ENCODE data around the gene KLHL15. TPM values are rescaled to one million over a fixed set of nuclear protein-coding genes. Genes with fewer than 3 reads are reported as not detected.

Gene KLHL15
- total and polyA plus RNA-seq, 2 donors = 5.8 to 10.6 TPM

DNA sequence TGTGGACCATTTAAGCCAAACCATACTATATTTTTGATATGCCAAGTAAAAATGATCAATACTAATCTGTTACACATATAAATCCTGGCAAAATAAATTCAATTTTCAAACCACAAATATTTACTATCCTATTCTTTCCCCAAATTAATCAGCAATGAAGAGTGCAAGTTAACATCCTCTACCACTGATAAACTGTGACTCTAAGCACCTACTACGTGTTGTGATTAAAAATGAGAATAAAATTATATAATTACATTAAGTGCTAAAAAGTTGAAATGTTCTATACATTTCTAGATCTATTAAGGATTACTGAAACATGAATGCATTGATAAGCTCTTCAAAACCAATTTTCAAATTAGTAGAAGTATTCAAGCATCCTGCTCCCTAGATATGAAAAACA, 3.4 kb downstream of the KLHL15 start:
- WGBS = 5% methylated on average over 1 of the region's 1 CpG
- no peak for DNase-seq (ENCODE audit: low read depth in 6 of 9, low spot score in 9 of 9)
- Histone ChIP-seq H3K36me3 (ENCODE audit: control insufficient read depth in 2 of 2, insufficient read depth in 2 of 2, low read length in 1 of 2) (no peaks in the 10 kb centered on the region), H3K4me3 (ENCODE audit: low read length in 2 of 2) (peak overlapping the region; percentile 55 to 77), H3K4me1 (ENCODE audit: control insufficient read depth in 2 of 2, insufficient read depth in 2 of 2, low read length in 2 of 2) (peaks cover 0 to 2% of the 10 kb centered on the region in 2 donors), H3K27me3 (ENCODE audit: control insufficient read depth in 2 of 2, insufficient read depth in 1 of 2, low read length in 1 of 2) (peaks cover 0 to 11% of the 10 kb centered on the region in 2 donors), H3K27ac (ENCODE audit: low read depth in 1 of 2, low read length in 1 of 2) (no peak overlapping the region), H3K9me3 (ENCODE audit: control insufficient read depth in 2 of 2, insufficient read depth in 1 of 2, low read length in 1 of 2) (no peaks in the 10 kb centered on the region)

DNA sequence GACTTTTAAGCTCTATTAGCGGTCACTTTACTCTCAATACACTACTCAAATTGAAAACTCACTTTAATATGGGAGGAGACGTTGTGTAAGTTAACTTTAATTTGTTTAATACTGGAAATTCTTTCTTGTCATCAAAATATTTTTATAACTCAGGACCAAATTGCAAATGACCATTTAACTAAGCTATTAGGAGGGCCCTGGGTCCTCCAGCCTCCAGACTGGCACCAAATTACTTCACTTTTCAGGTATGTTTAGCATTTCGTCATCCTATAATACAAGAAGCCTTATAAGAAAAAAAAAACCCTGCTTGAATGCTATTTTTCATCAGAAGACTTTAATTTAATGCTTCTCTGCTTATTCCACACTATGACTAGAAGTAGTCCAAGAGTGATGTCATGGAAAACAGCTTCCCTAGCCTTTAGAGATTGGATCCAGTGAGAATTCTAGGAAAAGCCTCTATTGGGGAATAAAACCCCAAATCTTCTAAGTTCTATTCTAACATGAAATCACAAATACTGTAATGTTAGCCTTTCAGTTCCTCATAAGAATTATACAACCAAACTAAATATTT, 6.6 kb downstream of the KLHL15 start:
- Histone ChIP-seq H3K36me3 (ENCODE audit: control insufficient read depth in 2 of 2, insufficient read depth in 2 of 2, low read length in 1 of 2) (peaks cover 3 to 5% of the 10 kb centered on the region in 2 donors), H3K27me3 (ENCODE audit: control insufficient read depth in 2 of 2, insufficient read depth in 1 of 2, low read length in 1 of 2) (peaks cover 0 to 6% of the 10 kb centered on the region in 2 donors), H3K27ac (ENCODE audit: low read depth in 1 of 2, low read length in 1 of 2) (no peak overlapping the region), H3K4me3 (ENCODE audit: low read length in 2 of 2) (no peak overlapping the region), H3K4me1 (ENCODE audit: control insufficient read depth in 2 of 2, insufficient read depth in 2 of 2, low read length in 2 of 2) (peaks cover 0 to 2% of the 10 kb centered on the region in 2 donors), H3K9me3 (ENCODE audit: control insufficient read depth in 2 of 2, insufficient read depth in 1 of 2, low read length in 1 of 2) (no peaks in the 10 kb centered on the region)
- WGBS = 97% methylated on average over 3 of the region's 3 CpGs
- DNase-seq (ENCODE audit: low read depth in 6 of 9, low spot score in 9 of 9) = no peak

DNA sequence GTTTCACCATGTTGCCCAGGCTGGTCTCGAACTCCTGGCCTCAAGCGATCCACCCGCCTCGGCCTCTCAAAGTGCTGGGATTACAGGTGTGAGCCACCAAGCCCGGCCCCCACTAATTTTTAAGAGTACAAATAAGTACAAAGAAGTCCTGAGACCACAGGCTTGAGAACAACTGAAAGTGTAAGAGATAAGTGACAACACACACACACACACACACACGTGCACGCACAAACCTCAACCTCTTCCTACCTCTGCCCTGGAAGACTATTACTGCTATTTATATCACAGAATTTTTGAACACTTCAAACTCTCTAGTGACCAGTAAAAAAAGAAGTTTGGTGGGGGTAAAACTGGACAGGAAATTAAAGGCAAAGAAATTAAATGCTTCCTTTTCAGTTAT, 7.5 kb downstream of the KLHL15 start:
- no peak for DNase-seq (ENCODE audit: low read depth in 6 of 9, low spot score in 9 of 9)
- Histone ChIP-seq H3K4me1 (ENCODE audit: control insufficient read depth in 2 of 2, insufficient read depth in 2 of 2, low read length in 2 of 2) (peaks cover 2 to 5% of the 10 kb centered on the region in 2 donors), H3K27me3 (ENCODE audit: control insufficient read depth in 2 of 2, insufficient read depth in 1 of 2, low read length in 1 of 2) (peaks cover 0 to 3% of the 10 kb centered on the region in 2 donors), H3K9me3 (ENCODE audit: control insufficient read depth in 2 of 2, insufficient read depth in 1 of 2, low read length in 1 of 2) (no peaks in the 10 kb centered on the region), H3K27ac (ENCODE audit: low read depth in 1 of 2, low read length in 1 of 2) (no peak overlapping the region), H3K36me3 (ENCODE audit: control insufficient read depth in 2 of 2, insufficient read depth in 2 of 2, low read length in 1 of 2) (peaks cover 3 to 5% of the 10 kb centered on the region in 2 donors), H3K4me3 (ENCODE audit: low read length in 2 of 2) (no peak overlapping the region)
- 88% methylated on average over 7 of the region's 7 CpGs for WGBS

DNA sequence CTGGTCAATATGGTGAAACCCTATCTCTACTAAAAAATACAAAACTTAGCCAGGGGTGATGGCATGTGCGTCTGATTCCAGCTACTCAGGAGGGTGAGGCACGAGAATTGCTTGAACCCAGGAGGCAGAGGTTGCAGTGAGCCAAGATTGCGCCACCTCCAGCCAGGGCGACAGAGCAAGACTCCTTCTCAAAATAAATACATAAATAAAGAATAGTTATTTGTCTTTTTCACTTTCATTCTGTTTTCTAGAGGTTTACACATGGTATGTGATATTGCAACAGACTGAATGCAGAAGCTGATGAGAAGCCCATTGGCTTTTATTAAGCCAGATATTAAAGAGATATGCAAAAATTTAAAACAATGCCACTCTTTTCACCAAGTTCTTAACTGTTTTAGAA, 8.2 kb downstream of the KLHL15 start:
- Histone ChIP-seq H3K4me3 (ENCODE audit: low read length in 2 of 2) (no peak overlapping the region), H3K36me3 (ENCODE audit: control insufficient read depth in 2 of 2, insufficient read depth in 2 of 2, low read length in 1 of 2) (peaks cover 3 to 5% of the 10 kb centered on the region in 2 donors), H3K27me3 (ENCODE audit: control insufficient read depth in 2 of 2, insufficient read depth in 1 of 2, low read length in 1 of 2) (peaks cover 0 to 3% of the 10 kb centered on the region in 2 donors), H3K4me1 (ENCODE audit: control insufficient read depth in 2 of 2, insufficient read depth in 2 of 2, low read length in 2 of 2) (peaks cover 2 to 5% of the 10 kb centered on the region in 2 donors), H3K9me3 (ENCODE audit: control insufficient read depth in 2 of 2, insufficient read depth in 1 of 2, low read length in 1 of 2) (no peaks in the 10 kb centered on the region), H3K27ac (ENCODE audit: low read depth in 1 of 2, low read length in 1 of 2) (no peak overlapping the region)
- no peak for DNase-seq (ENCODE audit: low read depth in 6 of 9, low spot score in 9 of 9)
- WGBS = 95% methylated on average over 4 of the region's 4 CpGs

DNA sequence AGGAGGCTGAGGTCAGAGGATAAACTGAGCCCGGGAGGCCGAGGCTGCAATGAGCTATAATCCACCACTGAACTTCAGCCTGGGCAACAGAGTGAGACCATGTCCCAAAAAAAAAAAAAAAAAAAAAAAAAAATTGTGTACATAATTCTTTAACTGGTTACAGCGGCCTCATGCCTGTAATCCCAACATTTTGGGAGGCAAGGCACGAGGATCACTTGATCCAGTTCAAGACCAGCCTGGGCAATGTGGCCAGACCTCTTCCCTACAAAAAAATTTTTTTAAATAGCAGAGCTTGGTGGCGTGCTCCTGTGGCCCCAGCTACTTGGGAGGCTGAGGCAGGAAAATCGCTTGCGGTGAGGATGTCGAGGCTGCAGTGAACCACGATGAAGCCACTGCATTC, 9.3 kb downstream of the KLHL15 start:
- Histone ChIP-seq H3K27me3 (ENCODE audit: control insufficient read depth in 2 of 2, insufficient read depth in 1 of 2, low read length in 1 of 2) (peaks cover 0 to 3% of the 10 kb centered on the region in 2 donors), H3K4me3 (ENCODE audit: low read length in 2 of 2) (no peak overlapping the region), H3K4me1 (ENCODE audit: control insufficient read depth in 2 of 2, insufficient read depth in 2 of 2, low read length in 2 of 2) (peaks cover 2 to 5% of the 10 kb centered on the region in 2 donors), H3K36me3 (ENCODE audit: control insufficient read depth in 2 of 2, insufficient read depth in 2 of 2, low read length in 1 of 2) (peaks cover 3 to 5% of the 10 kb centered on the region in 2 donors), H3K9me3 (ENCODE audit: control insufficient read depth in 2 of 2, insufficient read depth in 1 of 2, low read length in 1 of 2) (no peaks in the 10 kb centered on the region), H3K27ac (ENCODE audit: low read depth in 1 of 2, low read length in 1 of 2) (no peak overlapping the region)
- 98% methylated on average over 9 of the region's 9 CpGs for WGBS
- DNase-seq (ENCODE audit: low read depth in 6 of 9, low spot score in 9 of 9) = no peak

DNA sequence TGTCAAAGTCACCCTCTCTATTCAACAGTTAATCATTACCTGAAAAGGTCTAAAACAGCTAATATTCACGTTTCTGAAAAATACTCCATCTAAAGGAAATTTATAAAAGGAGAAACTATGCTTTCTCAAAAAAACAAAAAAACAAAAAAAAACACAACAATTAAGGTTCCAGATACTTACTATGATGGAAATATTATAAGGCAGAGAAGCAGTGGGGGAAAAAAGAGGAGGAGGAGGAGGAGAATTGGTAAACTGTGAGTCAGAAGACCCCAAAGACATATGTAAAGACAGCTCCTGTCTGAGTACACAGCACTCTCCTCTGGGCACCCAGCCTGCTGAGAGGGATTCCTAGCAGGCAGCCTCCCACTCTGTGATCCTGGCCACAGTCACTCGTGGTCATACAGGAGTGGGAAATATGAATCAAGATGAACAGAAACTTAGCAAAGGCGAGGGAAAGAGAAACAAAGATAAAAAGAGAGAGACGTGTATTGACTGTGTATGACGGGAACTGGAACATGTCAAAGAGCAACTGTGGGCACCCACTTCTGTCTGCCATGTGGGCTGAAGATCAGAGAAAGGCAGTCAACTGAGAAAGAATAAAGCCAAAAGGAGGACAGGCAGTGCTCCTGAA, 12.5 kb downstream of the KLHL15 start:
- Histone ChIP-seq H3K4me1 (ENCODE audit: control insufficient read depth in 2 of 2, insufficient read depth in 2 of 2, low read length in 2 of 2) (peaks cover 0 to 5% of the 10 kb centered on the region in 2 donors), H3K27me3 (ENCODE audit: control insufficient read depth in 2 of 2, insufficient read depth in 1 of 2, low read length in 1 of 2) (peaks cover 0 to 3% of the 10 kb centered on the region in 2 donors), H3K4me3 (ENCODE audit: low read length in 2 of 2) (peak overlapping the region in 1 of 2 donors; percentile 24), H3K36me3 (ENCODE audit: control insufficient read depth in 2 of 2, insufficient read depth in 2 of 2, low read length in 1 of 2) (peaks cover 3 to 8% of the 10 kb centered on the region in 2 donors), H3K9me3 (ENCODE audit: control insufficient read depth in 2 of 2, insufficient read depth in 1 of 2, low read length in 1 of 2) (no peaks in the 10 kb centered on the region), H3K27ac (ENCODE audit: low read depth in 1 of 2, low read length in 1 of 2) (peak overlapping the region; percentile 64 to 79)
- peak in 3 of 9 donors; percentile 10 to 56 (median 35) for DNase-seq (ENCODE audit: low read depth in 6 of 9, low spot score in 9 of 9)
- 31% methylated on average over 5 of the region's 5 CpGs for WGBS

DNA sequence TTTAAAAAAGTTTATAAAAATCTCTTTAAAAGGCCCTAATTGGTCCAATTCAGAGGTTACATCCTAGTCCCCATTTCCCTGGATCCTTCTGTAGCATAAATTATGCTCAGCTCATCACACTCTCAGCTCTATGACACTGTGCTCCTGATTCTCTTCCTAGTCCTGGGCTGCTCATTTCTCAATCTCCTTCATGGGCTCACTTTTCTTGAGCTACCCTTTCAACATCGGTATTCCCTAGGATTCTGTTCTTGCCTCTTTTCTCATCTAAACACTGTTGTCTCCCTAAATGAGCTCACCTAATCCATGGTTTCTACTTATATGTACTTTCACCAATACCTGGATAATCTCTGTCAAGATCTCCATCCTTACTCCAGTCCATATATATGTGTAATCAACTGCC, 14.7 kb downstream of the KLHL15 start:
- no peak for DNase-seq (ENCODE audit: low read depth in 6 of 9, low spot score in 9 of 9)
- Histone ChIP-seq H3K36me3 (ENCODE audit: control insufficient read depth in 2 of 2, insufficient read depth in 2 of 2, low read length in 1 of 2) (peaks cover under 1 to 4% of the 10 kb centered on the region in 2 donors), H3K4me3 (ENCODE audit: low read length in 2 of 2) (no peak overlapping the region), H3K27me3 (ENCODE audit: control insufficient read depth in 2 of 2, insufficient read depth in 1 of 2, low read length in 1 of 2) (no peaks in the 10 kb centered on the region), H3K9me3 (ENCODE audit: control insufficient read depth in 2 of 2, insufficient read depth in 1 of 2, low read length in 1 of 2) (no peaks in the 10 kb centered on the region), H3K4me1 (ENCODE audit: control insufficient read depth in 2 of 2, insufficient read depth in 2 of 2, low read length in 2 of 2) (peaks cover 0 to 5% of the 10 kb centered on the region in 2 donors), H3K27ac (ENCODE audit: low read depth in 1 of 2, low read length in 1 of 2) (no peak overlapping the region)
- 100% methylated on average over 1 of the region's 1 CpG for WGBS

DNA sequence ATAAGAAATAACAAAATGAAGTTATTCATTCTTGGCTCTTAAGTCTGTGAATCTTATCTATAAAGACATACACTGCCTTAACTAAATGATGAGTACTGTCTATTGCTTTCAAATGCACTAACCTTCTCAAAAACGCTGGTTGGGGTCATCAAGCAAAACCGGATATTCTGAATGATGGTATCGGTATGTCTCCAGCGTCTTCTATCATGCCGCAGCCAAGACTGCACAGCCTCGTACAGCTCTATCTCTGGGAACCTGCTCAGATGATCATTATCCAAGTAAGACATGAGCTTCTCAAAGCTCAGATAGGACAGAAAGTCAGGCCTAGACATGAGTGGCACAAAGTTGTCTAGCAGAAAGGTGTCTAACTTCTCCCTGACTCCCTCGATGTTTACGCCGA, 21.1 kb downstream of the KLHL15 start:
- 97% methylated on average over 9 of the region's 9 CpGs for WGBS
- no peak overlapping the region for H3K27ac ChIP-seq (ENCODE audit: low read depth in 1 of 2, low read length in 1 of 2)
- H3K4me3 ChIP-seq (ENCODE audit: low read length in 2 of 2) = no peak overlapping the region
- no peaks in the 10 kb centered on the region for H3K27me3 ChIP-seq (ENCODE audit: control insufficient read depth in 2 of 2, insufficient read depth in 1 of 2, low read length in 1 of 2)
- DNase-seq (ENCODE audit: low read depth in 6 of 9, low spot score in 9 of 9) = no peak
- no peaks in the 10 kb centered on the region for H3K9me3 ChIP-seq (ENCODE audit: control insufficient read depth in 2 of 2, insufficient read depth in 1 of 2, low read length in 1 of 2)
- no peaks in the 10 kb centered on the region for H3K4me1 ChIP-seq (ENCODE audit: control insufficient read depth in 2 of 2, insufficient read depth in 2 of 2, low read length in 2 of 2)
- H3K36me3 ChIP-seq (ENCODE audit: control insufficient read depth in 2 of 2, insufficient read depth in 2 of 2, low read length in 1 of 2) = peaks cover 0 to 14% of the 10 kb centered on the region in 2 donors

DNA sequence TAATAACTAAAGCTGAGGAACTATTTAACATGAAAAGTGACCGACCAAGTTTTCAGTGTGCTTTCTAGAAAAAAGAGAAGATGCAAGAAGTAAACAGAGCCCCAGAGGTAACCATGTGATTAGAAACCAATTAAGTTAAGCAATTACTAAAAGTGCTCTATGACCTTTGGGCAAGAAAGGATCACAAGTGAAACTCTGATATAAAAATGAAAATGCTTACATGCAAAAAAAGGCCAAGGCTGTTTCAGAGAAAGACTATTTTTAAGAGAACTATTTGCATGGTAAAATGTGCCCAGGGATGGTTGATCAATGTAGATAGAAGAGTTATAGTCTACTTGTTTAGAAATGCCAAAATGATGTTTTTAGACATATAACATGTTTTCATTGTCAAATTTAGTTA, 22.0 kb downstream of the KLHL15 start:
- Histone ChIP-seq H3K36me3 (ENCODE audit: control insufficient read depth in 2 of 2, insufficient read depth in 2 of 2, low read length in 1 of 2) (peaks cover 0 to 14% of the 10 kb centered on the region in 2 donors), H3K4me3 (ENCODE audit: low read length in 2 of 2) (no peak overlapping the region), H3K27ac (ENCODE audit: low read depth in 1 of 2, low read length in 1 of 2) (no peak overlapping the region), H3K9me3 (ENCODE audit: control insufficient read depth in 2 of 2, insufficient read depth in 1 of 2, low read length in 1 of 2) (no peaks in the 10 kb centered on the region), H3K27me3 (ENCODE audit: control insufficient read depth in 2 of 2, insufficient read depth in 1 of 2, low read length in 1 of 2) (no peaks in the 10 kb centered on the region), H3K4me1 (ENCODE audit: control insufficient read depth in 2 of 2, insufficient read depth in 2 of 2, low read length in 2 of 2) (no peaks in the 10 kb centered on the region)
- no peak for DNase-seq (ENCODE audit: low read depth in 6 of 9, low spot score in 9 of 9)
- 94% methylated on average over 1 of the region's 1 CpG for WGBS
